MM.1S (cell line): Measurements from ENCODE around the gene OTOS.

Experiments
- DNase-seq: peaks from one replicate; pipeline ENCODE4 v3.0.0-alpha.2; 2015
- H2AFZ ChIP-seq: fragments of 300-600 bp; sonication (generic); 2 replicates; pipeline ENCODE4 v1.6.0; 2016; ENCODE audit warnings: antibody characterized with exemption, low read length
- H3F3A ChIP-seq: fragments of 300-600 bp; sonication (generic); 2 replicates; pipeline ENCODE4 v1.6.1; 2016; ENCODE audit warnings: mild to moderate bottlenecking, antibody characterized with exemption, low read length, moderate library complexity, mixed read lengths; ENCODE audit not compliant: insufficient read depth
- H3K27ac ChIP-seq: fragments of 300-600 bp; sonication (generic); 2 replicates; pipeline ENCODE4 v1.5.1; 2016; ENCODE audit warnings: mild to moderate bottlenecking, low read length
- H3K27me3 ChIP-seq: fragments of 300-600 bp; sonication (generic); replicated peaks from 2 replicates; pipeline ENCODE4 v1.6.0; 2016; ENCODE audit warnings: low read length; ENCODE audit not compliant: insufficient read depth
- H3K36me3 ChIP-seq: fragments of 300-600 bp; sonication (generic); replicated peaks from 2 replicates; pipeline ENCODE4 v1.6.1; 2016; ENCODE audit warnings: mild to moderate bottlenecking, low read length, mixed read lengths; ENCODE audit not compliant: insufficient read depth
- H3K4me1 ChIP-seq: fragments of 300-600 bp; sonication (generic); 2 replicates; pipeline ENCODE4 v1.6.1; 2016; ENCODE audit warnings: low read length, mixed read lengths
- H3K4me2 ChIP-seq: fragments of 300-600 bp; sonication (generic); 2 replicates; pipeline ENCODE4 v1.6.0; 2016; ENCODE audit warnings: low read depth, low read length
- H3K4me3 ChIP-seq: fragments of 300-600 bp; sonication (generic); 2 replicates; pipeline ENCODE4 v1.5.1; 2016; ENCODE audit warnings: low read length, mixed read lengths
- H3K79me2 ChIP-seq: fragments of 300-600 bp; sonication (generic); 2 replicates; pipeline ENCODE4 v1.6.1; 2016; ENCODE audit warnings: mixed run types, low read length, mixed read lengths
- H3K9ac ChIP-seq: fragments of 300-600 bp; sonication (generic); 2 replicates; pipeline ENCODE4 v1.6.1; 2016; ENCODE audit warnings: low read length, mixed read lengths
- H3K9me2 ChIP-seq: fragments of 300-600 bp; sonication (generic); replicated peaks from 2 replicates; pipeline ENCODE4 v1.6.1; 2016; ENCODE audit warnings: mild to moderate bottlenecking, low read length, mixed read lengths; ENCODE audit not compliant: insufficient read depth
- H3K9me3 ChIP-seq: fragments of 300-600 bp; sonication (generic); replicated peaks from 2 replicates; pipeline ENCODE4 v1.6.1; 2016; ENCODE audit warnings: mild to moderate bottlenecking, low read length, mixed read lengths; ENCODE audit not compliant: insufficient read depth
- H4K20me1 ChIP-seq: fragments of 300-600 bp; sonication (generic); 2 replicates; pipeline ENCODE4 v1.6.1; 2016; ENCODE audit warnings: mild to moderate bottlenecking, low read length, moderate library complexity, mixed read lengths; ENCODE audit not compliant: insufficient read depth
- CTCF ChIP-seq: fragments of 300-600 bp; sonication (generic); IDR thresholded peaks from 2 replicates; pipeline ENCODE4 v1.5.1; 2016; ENCODE audit warnings: antibody characterized with exemption, low read length, mixed read lengths
- EZH2 ChIP-seq: fragments of 300-600 bp; sonication (generic); optimal IDR thresholded peaks from 2 replicates; pipeline ENCODE3; 2017; ENCODE audit warnings: low read depth, mild to moderate bottlenecking, antibody characterized with exemption, low read length, mixed read lengths
- EZH2phosphoT487 ChIP-seq: fragments of 300-600 bp; sonication (generic); IDR thresholded peaks from 2 replicates; pipeline ENCODE4 v1.6.1; 2018; ENCODE audit warnings: antibody characterized with exemption, low read length

The OTOS gene

GRCh38 chr2:240132651-240132980 lies 7.8 kb downstream of the OTOS start:
- no peaks in the 10 kb centered on the region for H3K9me2 ChIP-seq
- no peak for DNase-seq
- H3K9me3 ChIP-seq, result no peaks in the 10 kb centered on the region
- no peak overlapping the region for H3K4me3 ChIP-seq
- TF ChIP-seq CTCF (no peak), EZH2 (no peak), EZH2phosphoT487 (no peak)
- H3K9ac ChIP-seq, result no peak overlapping the region
- peaks cover 18% of the 10 kb centered on the region for H3K79me2 ChIP-seq
- no peak overlapping the region for H3K27ac ChIP-seq
- 0 out of 2 replicates have a peak, but pooled peaks cover 4% of the 10 kb centered on the region for H3K4me1 ChIP-seq
- peaks cover 7% of the 10 kb centered on the region; the same call in 1 of the 2 replicates for H3K27me3 ChIP-seq
- H4K20me1 ChIP-seq, result no peaks in the 10 kb centered on the region
- H3F3A ChIP-seq, result no peaks in the 10 kb centered on the region
- no peak overlapping the region for H3K4me2 ChIP-seq
- no peaks in the 10 kb centered on the region for H3K36me3 ChIP-seq
- no peak overlapping the region for H2AFZ ChIP-seq

GRCh38 chr2:240131941-240132650 lies 8.4 kb downstream of the OTOS start:
- H3K36me3 ChIP-seq, result no peaks in the 10 kb centered on the region
- H3K4me2 ChIP-seq, result no peak overlapping the region
- H3K27ac ChIP-seq, result no peak overlapping the region

GRCh38 chr2:240131296-240131695 lies 9.2 kb downstream of the OTOS start:
- Histone ChIP-seq H3K4me1 (0 out of 2 replicates have a peak, but pooled peaks cover 4% of the 10 kb centered on the region), H3K36me3 (no peaks in the 10 kb centered on the region)
- no peak for DNase-seq

More at GRCh38 chr2:240131941-240132650, 8.4 kb downstream of the OTOS start:
- H3K79me2 ChIP-seq, result peaks cover 18% of the 10 kb centered on the region
- H3K9me3 ChIP-seq, result no peaks in the 10 kb centered on the region
- H3K9me2 ChIP-seq, result no peaks in the 10 kb centered on the region
- H3F3A ChIP-seq, result no peaks in the 10 kb centered on the region
- no peaks in the 10 kb centered on the region for H4K20me1 ChIP-seq
- TF ChIP-seq EZH2 (no peak), EZH2phosphoT487 (no peak), CTCF (no peak)
- no peak overlapping the region for H3K4me3 ChIP-seq
- peaks cover 3% of the 10 kb centered on the region; the same call in 1 of the 2 replicates for H3K27me3 ChIP-seq
- no peak overlapping the region for H2AFZ ChIP-seq
- H3K9ac ChIP-seq, result no peak overlapping the region
- H3K4me1 ChIP-seq, result 0 out of 2 replicates have a peak, but pooled peaks cover 4% of the 10 kb centered on the region
- no peak for DNase-seq

More at GRCh38 chr2:240131296-240131695, 9.2 kb downstream of the OTOS start:
- Histone ChIP-seq H4K20me1 (no peaks in the 10 kb centered on the region), H3F3A (no peaks in the 10 kb centered on the region), H3K4me2 (no peak overlapping the region), H3K9me2 (no peaks in the 10 kb centered on the region), H3K4me3 (no peak overlapping the region), H3K27me3 (no peaks in the 10 kb centered on the region), H3K9me3 (no peaks in the 10 kb centered on the region), H2AFZ (no peak overlapping the region), H3K9ac (no peak overlapping the region), H3K79me2 (peaks cover 18% of the 10 kb centered on the region), H3K27ac (no peak overlapping the region)
- TF ChIP-seq CTCF (no peak), EZH2phosphoT487 (no peak), EZH2 (no peak)
